Esophagus (tissue), 2 donors: ENCODE data around the gene GPR68. TPM values are rescaled to one million over a fixed set of nuclear protein-coding genes. Genes with fewer than 3 reads are reported as not detected.

ENCODE experiments used
- H3K27ac ChIP-seq, 2 donors: one replicate each; pipeline ENCODE4 v1.5.1; 2013; ENCODE audit warnings: low read depth in 2 of 2, mild to moderate bottlenecking in 2 of 2, inconsistent platforms in 1 of 2, low read length in 1 of 2, moderate library complexity in 1 of 2
- H3K27me3 ChIP-seq, 2 donors: one replicate each; pipeline ENCODE4 v1.6.1; 2013; ENCODE audit warnings: low read length in 2 of 2, control low read depth in 1 of 2, mild to moderate bottlenecking in 1 of 2; ENCODE audit not compliant: insufficient read depth in 2 of 2, control insufficient read depth in 1 of 2
- H3K36me3 ChIP-seq, 2 donors: one replicate each; pipeline ENCODE4 v1.6.1; 2013; ENCODE audit warnings: low read length in 1 of 2; ENCODE audit not compliant: control insufficient read depth in 2 of 2, insufficient read depth in 2 of 2
- H3K4me1 ChIP-seq, 2 donors: one replicate each; pipeline ENCODE4 v1.6.1; 2013; ENCODE audit warnings: low read length in 1 of 2; ENCODE audit not compliant: control insufficient read depth in 2 of 2, insufficient read depth in 2 of 2
- H3K4me3 ChIP-seq, 2 donors: one replicate each; pipeline ENCODE4 v1.5.1; 2013; ENCODE audit warnings: low read length in 2 of 2, mild to moderate bottlenecking in 2 of 2, low read depth in 1 of 2, moderate library complexity in 1 of 2
- H3K9me3 ChIP-seq, 2 donors: one replicate each; pipeline ENCODE4 v1.6.1; 2013; ENCODE audit warnings: mild to moderate bottlenecking in 2 of 2, low read depth in 1 of 2, low read length in 1 of 2, moderate library complexity in 1 of 2; ENCODE audit not compliant: control insufficient read depth in 2 of 2, insufficient read depth in 1 of 2
- WGBS, 2 donors: extraction: QIAGEN DNeasy Blood & Tissue Kit; methylation state at CpG; one replicate each; pipeline ENCODE4 v1.1.7; 2013; 5-methylcytosine and 5-hydroxymethylcytosine counted together
- polyA plus RNA-seq, 2 donors: library from polyadenylated mRNA; stranded (reverse); fragments of 200-250 nt; gene quantifications; one replicate each; pipeline ENCODE4 v1.2.3, GENCODE V29; 2013
- donor health status: healthy with polysubstance abuse.
- donor health status: Bipolar disorder and iron deficiency.

The GPR68 gene, protein sequence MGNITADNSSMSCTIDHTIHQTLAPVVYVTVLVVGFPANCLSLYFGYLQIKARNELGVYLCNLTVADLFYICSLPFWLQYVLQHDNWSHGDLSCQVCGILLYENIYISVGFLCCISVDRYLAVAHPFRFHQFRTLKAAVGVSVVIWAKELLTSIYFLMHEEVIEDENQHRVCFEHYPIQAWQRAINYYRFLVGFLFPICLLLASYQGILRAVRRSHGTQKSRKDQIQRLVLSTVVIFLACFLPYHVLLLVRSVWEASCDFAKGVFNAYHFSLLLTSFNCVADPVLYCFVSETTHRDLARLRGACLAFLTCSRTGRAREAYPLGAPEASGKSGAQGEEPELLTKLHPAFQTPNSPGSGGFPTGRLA
- polyA plus RNA-seq = 1 to 10 TPM in 1 of 2 donors, under 1 TPM in 1; 0.71 to 4.8 TPM

DNA sequence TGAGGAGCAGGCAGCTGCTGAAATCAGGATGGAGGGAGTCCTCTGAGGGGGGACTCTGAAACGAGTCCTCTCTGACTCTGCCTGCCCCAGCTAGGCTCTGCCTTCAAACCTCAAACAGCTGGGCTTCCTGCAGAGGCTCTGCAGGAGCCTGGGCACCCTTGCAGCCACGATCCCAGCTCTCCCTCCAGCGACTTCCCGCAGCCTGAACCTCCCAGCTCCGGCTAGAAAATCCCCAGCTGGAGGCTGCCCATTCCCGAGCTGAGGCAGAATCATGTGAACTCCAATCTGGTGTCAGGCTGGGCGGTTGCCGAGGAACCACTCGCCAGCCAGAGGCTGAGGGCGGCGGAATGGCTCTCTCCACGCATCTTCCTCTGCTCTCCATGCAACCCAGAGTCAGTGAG, at the start of gene GPR68:
Gene GPR68 (minus strand): TSS at position 204 of the 401 bp plus-strand sequence. CDS start 9,654 bp downstream, outside the sequence.
- peak within 1 kb of the TSS; percentile 15 to 23 for H3K4me3 ChIP-seq
- no peaks in the 10 kb centered on the region for H3K27me3 ChIP-seq
- H3K27ac ChIP-seq = peak within 1 kb of the TSS; percentile 79 to 80
- no peaks in the 10 kb centered on the region for H3K9me3 ChIP-seq
- H3K36me3 ChIP-seq = no peaks in the 10 kb centered on the region
- H3K4me1 ChIP-seq = peaks cover 2 to 7% of the 10 kb centered on the region in 2 donors
- WGBS, 2 donors = 8 to 16% methylated on average over 12 of the region's 12 CpGs

DNA sequence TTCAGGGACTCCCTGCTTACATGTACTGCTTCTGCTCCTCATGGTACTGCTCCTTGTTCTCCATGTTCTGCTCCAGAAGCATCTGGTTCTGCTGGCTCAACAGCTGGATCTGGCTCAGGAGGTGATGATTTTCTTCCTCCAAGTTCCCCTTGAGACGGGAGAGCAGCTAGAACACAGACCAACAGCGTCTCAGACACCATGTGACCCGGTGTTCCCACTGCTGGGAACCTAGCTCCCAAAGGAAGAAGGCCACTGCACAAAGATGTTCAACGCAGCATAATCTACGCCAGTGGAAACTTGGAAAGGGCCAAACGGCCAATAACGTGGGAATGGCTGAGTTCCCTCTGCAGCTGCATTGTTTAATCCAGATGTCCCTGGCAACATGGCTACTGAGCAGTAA, 49.6 kb upstream of the GPR68 start:
- no peaks in the 10 kb centered on the region for H3K27me3 ChIP-seq
- peaks cover 0 to 3% of the 10 kb centered on the region in 2 donors for H3K4me1 ChIP-seq
- no peak overlapping the region for H3K27ac ChIP-seq
- peaks cover 0 to 39% of the 10 kb centered on the region in 2 donors for H3K36me3 ChIP-seq
- H3K4me3 ChIP-seq = no peak overlapping the region
- no peaks in the 10 kb centered on the region for H3K9me3 ChIP-seq
- 68 to 72% methylated on average over 7 of the region's 7 CpGs for WGBS, 2 donors

DNA sequence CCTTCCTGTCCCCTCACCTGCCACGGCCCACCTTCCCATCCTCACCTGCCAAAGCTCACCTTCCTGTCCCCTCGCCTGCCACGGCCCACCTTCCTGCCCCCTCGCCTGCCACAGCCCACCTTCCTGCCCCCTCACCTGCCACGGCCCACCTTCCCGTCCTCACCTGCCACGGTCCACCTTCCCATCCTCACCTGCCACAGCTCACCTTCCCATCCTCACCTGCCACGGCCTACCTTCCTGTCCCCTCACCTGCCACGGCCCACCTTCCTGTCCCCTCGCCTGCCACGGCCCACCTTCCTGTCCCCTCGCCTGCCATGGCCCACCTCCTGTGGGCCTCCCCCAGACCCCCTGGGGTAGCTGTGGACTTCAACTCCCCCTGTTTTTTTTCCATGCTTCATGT, 48.8 kb upstream of the GPR68 start:
- Histone ChIP-seq H3K27ac (no peak overlapping the region), H3K4me1 (peaks cover 0 to 3% of the 10 kb centered on the region in 2 donors), H3K36me3 (peaks cover 0 to 44% of the 10 kb centered on the region in 2 donors), H3K9me3 (no peaks in the 10 kb centered on the region), H3K27me3 (no peaks in the 10 kb centered on the region), H3K4me3 (no peak overlapping the region)
- WGBS, 2 donors = 58 to 66% methylated on average over 12 of the region's 12 CpGs

DNA sequence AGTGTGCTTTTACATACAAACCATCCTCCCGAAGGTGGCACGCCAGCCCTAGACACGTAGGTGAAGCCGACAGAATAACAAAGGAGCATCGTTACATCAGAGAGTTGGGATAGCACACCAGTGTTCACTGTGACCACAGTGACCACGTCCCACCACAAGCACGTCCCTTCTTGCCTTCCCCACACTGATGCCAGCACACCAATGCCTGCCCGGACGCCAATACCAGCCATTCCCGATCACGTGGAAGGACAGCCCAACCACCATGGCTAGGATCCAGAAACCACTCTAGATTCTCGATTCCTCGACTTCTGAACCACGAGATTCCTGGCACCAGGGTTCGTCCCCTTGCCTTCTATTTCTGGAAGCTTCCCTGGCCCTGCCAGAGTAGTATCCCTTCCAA, 48.0 kb upstream of the GPR68 start:
- H3K9me3 ChIP-seq = no peaks in the 10 kb centered on the region
- no peak overlapping the region for H3K27ac ChIP-seq
- peaks cover 0 to 3% of the 10 kb centered on the region in 2 donors for H3K4me1 ChIP-seq
- 65 to 79% methylated on average over 15 of the region's 15 CpGs for WGBS, 2 donors
- H3K27me3 ChIP-seq = no peaks in the 10 kb centered on the region
- H3K4me3 ChIP-seq = no peak overlapping the region
- H3K36me3 ChIP-seq = peaks cover 0 to 46% of the 10 kb centered on the region in 2 donors

DNA sequence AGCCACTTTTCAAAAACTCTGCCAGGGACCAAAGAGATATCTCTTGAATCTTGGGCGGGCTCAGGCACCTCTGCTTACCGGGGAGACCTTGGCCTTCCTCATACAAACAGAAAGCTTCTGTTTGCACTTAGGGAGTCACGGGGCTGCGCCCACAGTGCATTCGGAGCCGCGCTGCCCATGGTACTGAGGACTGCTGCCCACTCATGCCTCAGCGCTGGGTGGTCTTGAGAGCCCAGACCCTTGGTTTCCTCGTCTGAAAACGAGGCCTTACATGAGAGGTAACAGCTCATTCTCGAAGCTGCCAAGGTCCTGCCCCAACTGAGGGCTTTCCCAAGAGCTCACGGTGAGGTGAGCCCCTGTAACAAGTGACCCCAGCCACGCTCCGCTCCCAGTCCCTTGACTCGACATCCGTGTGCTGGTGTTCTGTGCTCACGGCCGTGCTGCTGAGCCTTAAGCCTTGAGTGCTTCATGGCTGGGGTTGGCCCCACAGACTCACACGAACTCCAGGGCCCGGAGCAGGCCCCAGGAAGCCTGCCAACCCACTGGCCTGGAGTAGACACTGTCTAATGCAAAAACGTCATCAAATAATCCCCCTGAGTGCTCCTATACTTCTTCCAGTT, 47.4 kb upstream of the GPR68 start:
- WGBS, 2 donors = 87 to 93% methylated on average over 21 of the region's 21 CpGs
- Histone ChIP-seq H3K27ac (no peak overlapping the region), H3K9me3 (no peaks in the 10 kb centered on the region), H3K4me3 (no peak overlapping the region), H3K4me1 (peaks cover 0 to 3% of the 10 kb centered on the region in 2 donors), H3K27me3 (no peaks in the 10 kb centered on the region), H3K36me3 (peaks cover 0 to 42% of the 10 kb centered on the region in 2 donors)

DNA sequence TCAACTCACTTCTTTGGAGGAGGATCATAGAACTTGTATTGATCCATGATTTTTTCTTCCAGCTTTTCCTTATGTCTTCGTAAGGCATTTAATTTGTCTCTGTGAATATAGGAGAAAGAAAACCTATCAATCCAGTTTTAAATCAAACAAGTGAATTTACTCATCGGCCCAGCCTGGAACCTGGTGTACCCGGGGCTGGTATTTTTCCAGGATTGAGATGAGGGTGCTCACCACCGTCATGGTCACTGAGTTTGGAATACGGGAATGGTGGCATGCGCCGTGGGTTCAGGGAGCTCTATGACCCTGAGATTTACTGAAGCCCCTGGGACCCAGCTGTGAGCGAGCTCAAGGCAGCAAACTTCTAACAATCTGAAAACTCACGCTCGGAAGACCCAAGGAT, 46.5 kb upstream of the GPR68 start:
- Histone ChIP-seq H3K27me3 (no peaks in the 10 kb centered on the region), H3K4me1 (no peaks in the 10 kb centered on the region), H3K4me3 (no peak overlapping the region), H3K36me3 (peaks cover 0 to 37% of the 10 kb centered on the region in 2 donors), H3K27ac (no peak overlapping the region), H3K9me3 (no peaks in the 10 kb centered on the region)
- WGBS, 2 donors = 67 to 86% methylated on average over 10 of the region's 10 CpGs

DNA sequence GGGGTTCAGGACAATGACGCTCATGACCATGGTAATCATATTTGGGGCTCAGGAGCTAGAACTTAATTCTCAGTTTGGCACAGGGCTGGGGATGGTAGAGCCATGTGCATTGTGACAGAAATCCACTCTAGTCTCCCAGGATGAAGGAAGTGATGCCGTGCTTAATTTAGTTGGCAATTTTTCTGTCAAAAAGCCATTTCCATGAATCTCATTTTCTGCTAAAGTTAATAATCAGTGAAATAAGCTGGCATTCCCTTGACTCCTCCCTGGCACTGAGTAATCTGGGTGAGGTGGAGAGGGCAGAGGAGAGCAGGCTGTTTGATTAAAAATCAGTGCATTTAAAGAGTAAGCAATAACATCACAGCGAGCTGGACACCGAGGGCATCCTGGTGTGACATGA, 45.0 kb upstream of the GPR68 start:
- 85 to 89% methylated on average over 4 of the region's 4 CpGs for WGBS, 2 donors
- Histone ChIP-seq H3K4me3 (no peak overlapping the region), H3K36me3 (peaks cover 0 to 34% of the 10 kb centered on the region in 2 donors), H3K4me1 (no peaks in the 10 kb centered on the region), H3K9me3 (no peaks in the 10 kb centered on the region), H3K27me3 (no peaks in the 10 kb centered on the region), H3K27ac (no peak overlapping the region)

DNA sequence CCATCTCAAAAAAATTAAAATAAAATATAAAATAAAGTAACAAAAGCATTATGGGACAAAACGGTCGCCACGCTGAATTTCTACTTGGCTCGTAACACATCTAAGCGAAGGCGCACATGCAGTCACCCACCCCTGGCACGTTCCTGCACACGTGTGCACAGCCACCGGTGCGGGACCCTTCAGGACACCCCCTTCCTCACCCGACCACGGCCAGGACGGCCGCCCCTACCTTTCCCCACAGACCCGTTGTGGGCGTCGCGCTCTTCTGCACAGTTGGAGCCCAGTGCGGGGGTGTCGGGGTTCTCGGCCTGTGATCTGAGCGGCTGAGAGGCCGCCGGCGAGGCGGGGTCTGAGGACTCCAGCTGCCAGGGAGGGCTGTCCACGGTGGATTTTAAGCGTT, 44.4 kb upstream of the GPR68 start:
- peaks cover 0 to 30% of the 10 kb centered on the region in 2 donors for H3K36me3 ChIP-seq
- 93% methylated on average over 28 of the region's 28 CpGs for WGBS, 2 donors
- no peak overlapping the region for H3K27ac ChIP-seq
- H3K4me3 ChIP-seq = no peak overlapping the region
- no peaks in the 10 kb centered on the region for H3K4me1 ChIP-seq
- H3K9me3 ChIP-seq = no peaks in the 10 kb centered on the region
- no peaks in the 10 kb centered on the region for H3K27me3 ChIP-seq

DNA sequence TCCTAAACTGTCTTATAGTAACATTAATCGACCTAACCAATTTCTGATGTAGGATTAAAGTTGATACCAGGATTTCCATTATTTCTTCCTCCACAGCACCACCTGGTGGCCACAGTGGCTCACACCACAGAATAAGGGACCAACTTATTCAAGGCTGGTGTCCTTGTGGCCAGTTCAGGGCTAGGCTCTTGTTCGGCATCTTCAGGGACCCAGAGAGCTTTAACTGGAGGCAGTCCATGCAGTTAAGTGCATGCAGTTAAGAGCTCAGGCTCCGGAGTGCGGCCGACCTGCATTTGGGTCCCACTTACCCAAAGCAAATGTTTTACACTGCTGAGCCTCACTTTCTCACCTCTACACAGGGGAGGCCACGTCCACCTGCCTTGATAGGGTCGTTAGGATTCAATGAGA, 42.0 kb upstream of the GPR68 start:
- H3K4me1 ChIP-seq = no peaks in the 10 kb centered on the region
- H3K4me3 ChIP-seq = no peak overlapping the region
- H3K27me3 ChIP-seq = no peaks in the 10 kb centered on the region
- H3K27ac ChIP-seq = no peak overlapping the region
- no peaks in the 10 kb centered on the region for H3K9me3 ChIP-seq
- peaks cover 0 to 25% of the 10 kb centered on the region in 2 donors for H3K36me3 ChIP-seq
- WGBS, 2 donors = 43 to 49% methylated on average over 7 of the region's 7 CpGs
